ENCODE measurements around the gene TDRD7. TPM values are rescaled to one million over a fixed set of nuclear protein-coding genes. Genes with fewer than 3 reads are reported as not detected.

The TDRD7 gene
- total and polyA plus RNA-seq, 2 of the 13 experiments (the other 11 are each of a cell fraction or from before 2014, with no cell fraction given) = 9.8 to 15.5 TPM

GRCh38 chr9:97501177-97501971 is 89.5 kb downstream of the TDRD7 start, which contains the start of gene TMOD1 (continued):
- TF ChIP-seq ARNT2 (CRISPR knock-in tag; IDR thresholded peaks at IDR 0.05; ENCODE audit: low read depth) = no peak
- TF ChIP-seq, protein P1, sequence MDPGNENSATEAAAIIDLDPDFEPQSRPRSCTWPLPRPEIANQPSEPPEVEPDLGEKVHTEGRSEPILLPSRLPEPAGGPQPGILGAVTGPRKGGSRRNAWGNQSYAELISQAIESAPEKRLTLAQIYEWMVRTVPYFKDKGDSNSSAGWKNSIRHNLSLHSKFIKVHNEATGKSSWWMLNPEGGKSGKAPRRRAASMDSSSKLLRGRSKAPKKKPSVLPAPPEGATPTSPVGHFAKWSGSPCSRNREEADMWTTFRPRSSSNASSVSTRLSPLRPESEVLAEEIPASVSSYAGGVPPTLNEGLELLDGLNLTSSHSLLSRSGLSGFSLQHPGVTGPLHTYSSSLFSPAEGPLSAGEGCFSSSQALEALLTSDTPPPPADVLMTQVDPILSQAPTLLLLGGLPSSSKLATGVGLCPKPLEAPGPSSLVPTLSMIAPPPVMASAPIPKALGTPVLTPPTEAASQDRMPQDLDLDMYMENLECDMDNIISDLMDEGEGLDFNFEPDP (CRISPR knock-in tag; conservative IDR thresholded peaks at IDR 0.05) = no peak
- TF ChIP-seq IKZF4 (CRISPR knock-in tag; IDR thresholded peaks at IDR 0.05; ENCODE audit: borderline replicate concordance, low read depth, not compliant biosample characterization) = no peak
- TF ChIP-seq ZBTB42 (CRISPR knock-in tag; IDR thresholded peaks at IDR 0.05) = no peak
- no peak for TF ChIP-seq AGO1 (IDR thresholded peaks at IDR 0.05; ENCODE audit: low read depth, low read length, poor library complexity, severe bottlenecking)
- peak; percentile 36; the same call in 1 of the 2 replicates for TF ChIP-seq ZFY (CRISPR knock-in tag; IDR thresholded peaks at IDR 0.05)
- peak; percentile 63; the same call in 1 of the 2 replicates for TF ChIP-seq TCF7 (IDR thresholded peaks at IDR 0.05; ENCODE audit: low read depth)
- TF ChIP-seq, protein P2, sequence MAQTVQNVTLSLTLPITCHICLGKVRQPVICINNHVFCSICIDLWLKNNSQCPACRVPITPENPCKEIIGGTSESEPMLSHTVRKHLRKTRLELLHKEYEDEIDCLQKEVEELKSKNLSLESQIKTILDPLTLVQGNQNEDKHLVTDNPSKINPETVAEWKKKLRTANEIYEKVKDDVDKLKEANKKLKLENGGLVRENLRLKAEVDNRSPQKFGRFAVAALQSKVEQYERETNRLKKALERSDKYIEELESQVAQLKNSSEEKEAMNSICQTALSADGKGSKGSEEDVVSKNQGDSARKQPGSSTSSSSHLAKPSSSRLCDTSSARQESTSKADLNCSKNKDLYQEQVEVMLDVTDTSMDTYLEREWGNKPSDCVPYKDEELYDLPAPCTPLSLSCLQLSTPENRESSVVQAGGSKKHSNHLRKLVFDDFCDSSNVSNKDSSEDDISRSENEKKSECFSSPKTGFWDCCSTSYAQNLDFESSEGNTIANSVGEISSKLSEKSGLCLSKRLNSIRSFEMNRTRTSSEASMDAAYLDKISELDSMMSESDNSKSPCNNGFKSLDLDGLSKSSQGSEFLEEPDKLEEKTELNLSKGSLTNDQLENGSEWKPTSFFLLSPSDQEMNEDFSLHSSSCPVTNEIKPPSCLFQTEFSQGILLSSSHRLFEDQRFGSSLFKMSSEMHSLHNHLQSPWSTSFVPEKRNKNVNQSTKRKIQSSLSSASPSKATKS (CRISPR knock-in tag; IDR thresholded peaks at IDR 0.05) = no peak
- TF ChIP-seq ZNF878 (CRISPR knock-in tag; IDR thresholded peaks at IDR 0.05) = no peak
- TF ChIP-seq, protein P3, sequence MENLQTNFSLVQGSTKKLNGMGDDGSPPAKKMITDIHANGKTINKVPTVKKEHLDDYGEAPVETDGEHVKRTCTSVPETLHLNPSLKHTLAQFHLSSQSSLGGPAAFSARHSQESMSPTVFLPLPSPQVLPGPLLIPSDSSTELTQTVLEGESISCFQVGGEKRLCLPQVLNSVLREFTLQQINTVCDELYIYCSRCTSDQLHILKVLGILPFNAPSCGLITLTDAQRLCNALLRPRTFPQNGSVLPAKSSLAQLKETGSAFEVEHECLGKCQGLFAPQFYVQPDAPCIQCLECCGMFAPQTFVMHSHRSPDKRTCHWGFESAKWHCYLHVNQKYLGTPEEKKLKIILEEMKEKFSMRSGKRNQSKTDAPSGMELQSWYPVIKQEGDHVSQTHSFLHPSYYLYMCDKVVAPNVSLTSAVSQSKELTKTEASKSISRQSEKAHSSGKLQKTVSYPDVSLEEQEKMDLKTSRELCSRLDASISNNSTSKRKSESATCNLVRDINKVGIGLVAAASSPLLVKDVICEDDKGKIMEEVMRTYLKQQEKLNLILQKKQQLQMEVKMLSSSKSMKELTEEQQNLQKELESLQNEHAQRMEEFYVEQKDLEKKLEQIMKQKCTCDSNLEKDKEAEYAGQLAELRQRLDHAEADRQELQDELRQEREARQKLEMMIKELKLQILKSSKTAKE (CRISPR knock-in tag; IDR thresholded peaks at IDR 0.05; ENCODE audit: borderline replicate concordance) = no peak
- TF ChIP-seq, protein P4, sequence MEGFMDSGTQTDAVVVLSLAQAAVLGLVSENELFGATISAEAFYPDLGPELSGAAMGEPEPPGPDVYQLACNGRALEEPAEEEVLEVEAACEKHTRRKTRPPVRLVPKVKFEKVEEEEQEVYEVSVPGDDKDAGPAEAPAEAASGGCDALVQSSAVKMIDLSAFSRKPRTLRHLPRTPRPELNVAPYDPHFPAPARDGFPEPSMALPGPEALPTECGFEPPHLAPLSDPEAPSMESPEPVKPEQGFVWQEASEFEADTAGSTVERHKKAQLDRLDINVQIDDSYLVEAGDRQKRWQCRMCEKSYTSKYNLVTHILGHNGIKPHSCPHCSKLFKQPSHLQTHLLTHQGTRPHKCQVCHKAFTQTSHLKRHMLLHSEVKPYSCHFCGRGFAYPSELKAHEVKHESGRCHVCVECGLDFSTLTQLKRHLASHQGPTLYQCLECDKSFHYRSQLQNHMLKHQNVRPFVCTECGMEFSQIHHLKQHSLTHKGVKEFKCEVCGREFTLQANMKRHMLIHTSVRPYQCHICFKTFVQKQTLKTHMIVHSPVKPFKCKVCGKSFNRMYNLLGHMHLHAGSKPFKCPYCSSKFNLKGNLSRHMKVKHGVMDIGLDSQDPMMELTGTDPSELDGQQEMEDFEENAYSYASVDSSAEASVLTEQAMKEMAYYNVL (CRISPR knock-in tag; IDR thresholded peaks at IDR 0.05; ENCODE audit: borderline replicate concordance) = no peak
- TF ChIP-seq RARA (CRISPR knock-in tag; IDR thresholded peaks at IDR 0.05) = no peak
- TF ChIP-seq CBX1 (IDR thresholded peaks at IDR 0.05; ENCODE audit: low read depth) = no peak
- no peak for TF ChIP-seq ZSCAN5A (CRISPR knock-in tag; IDR thresholded peaks at IDR 0.05; ENCODE audit: borderline replicate concordance)

Measured in HepG2 (cell line).